ENCODE data around the gene BORCS8. TPM values are rescaled to one million over a fixed set of nuclear protein-coding genes. Genes with fewer than 3 reads are reported as not detected.

The BORCS8 gene
- total RNA-seq, 1 donor: 13.4 TPM

GRCh38 chr19:19214892-19215291 lies 22.9 kb upstream of the BORCS8 start:
- DNase-seq (ENCODE audit: low read depth): peak; percentile 46
- no peak overlapping the region for H3K4me3 ChIP-seq (ENCODE audit: low read depth, low read length)
- no peak for TF ChIP-seq CTCF (IDR thresholded peaks at IDR 0.05; ENCODE audit: insufficient read depth, low read depth, low read length)

- no peak for DNase-seq (ENCODE audit: low read depth)
- H3K4me3 ChIP-seq (ENCODE audit: low read depth, low read length): no peak overlapping the region
- TF ChIP-seq CTCF (IDR thresholded peaks at IDR 0.05; ENCODE audit: insufficient read depth, low read depth, low read length): no peak
These were observed 22.2 kb upstream of the BORCS8 start for GRCh38 chr19:19214159-19214490.

- H3K4me3 ChIP-seq (ENCODE audit: low read depth, low read length): no peak overlapping the region
- TF ChIP-seq CTCF (IDR thresholded peaks at IDR 0.05; ENCODE audit: insufficient read depth, low read depth, low read length): no peak
- no peak for DNase-seq (ENCODE audit: low read depth)
These were observed 21.6 kb upstream of the BORCS8 start for GRCh38 chr19:19213426-19214158.

GRCh38 chr19:19212916-19213315 lies 21.0 kb upstream of the BORCS8 start:
- TF ChIP-seq CTCF (IDR thresholded peaks at IDR 0.05; ENCODE audit: insufficient read depth, low read depth, low read length): no peak
- H3K4me3 ChIP-seq (ENCODE audit: low read depth, low read length): no peak overlapping the region
- DNase-seq (ENCODE audit: low read depth): no peak

GRCh38 chr19:19211499-19212420 lies 19.8 kb upstream of the BORCS8 start, which contains the start of gene NCAN:
NCAN (plus strand) TSS chr19:19211958; CDS start chr19:19216954, 4,996 bp downstream.
- no peak for TF ChIP-seq CTCF (IDR thresholded peaks at IDR 0.05; ENCODE audit: insufficient read depth, low read depth, low read length)
- no peak within 1 kb of the TSS for H3K4me3 ChIP-seq (ENCODE audit: low read depth, low read length)
- no peak for DNase-seq (ENCODE audit: low read depth)

- no peak for TF ChIP-seq CTCF (IDR thresholded peaks at IDR 0.05; ENCODE audit: insufficient read depth, low read depth, low read length)
- H3K4me3 ChIP-seq (ENCODE audit: low read depth, low read length): no peak overlapping the region
- no peak for DNase-seq (ENCODE audit: low read depth)
These were observed 17.4 kb upstream of the BORCS8 start for GRCh38 chr19:19209372-19209771.
